Measurements from ENCODE around the gene VAMP7. TPM values are rescaled to one million over a fixed set of nuclear protein-coding genes. Genes with fewer than 3 reads are reported as not detected.

VAMP7 gene
- total and polyA plus RNA-seq, 9 of the 15 experiments (the other 6 are each of a cell fraction or from before 2014, with no cell fraction given): 38.4 to 100 (median 67.7) TPM

- no peak overlapping the region for H3K9ac ChIP-seq (ENCODE audit: insufficient read depth in 1 of 2, low read depth in 2 of 2, low read length in 2 of 2)
- H3K4me3 ChIP-seq: no peak overlapping the region
- H3K27me3 ChIP-seq (ENCODE audit: control insufficient read depth in 2 of 2, insufficient read depth in 2 of 2, low read length in 2 of 2): no peaks in the 10 kb centered on the region
- FAIRE-seq (no peak), ATAC-seq (no peak), DNase-seq (ENCODE audit: extremely low read depth in 1 of 4, low spot score in 3 of 4) (no peak)
- TF ChIP-seq, protein P1, sequence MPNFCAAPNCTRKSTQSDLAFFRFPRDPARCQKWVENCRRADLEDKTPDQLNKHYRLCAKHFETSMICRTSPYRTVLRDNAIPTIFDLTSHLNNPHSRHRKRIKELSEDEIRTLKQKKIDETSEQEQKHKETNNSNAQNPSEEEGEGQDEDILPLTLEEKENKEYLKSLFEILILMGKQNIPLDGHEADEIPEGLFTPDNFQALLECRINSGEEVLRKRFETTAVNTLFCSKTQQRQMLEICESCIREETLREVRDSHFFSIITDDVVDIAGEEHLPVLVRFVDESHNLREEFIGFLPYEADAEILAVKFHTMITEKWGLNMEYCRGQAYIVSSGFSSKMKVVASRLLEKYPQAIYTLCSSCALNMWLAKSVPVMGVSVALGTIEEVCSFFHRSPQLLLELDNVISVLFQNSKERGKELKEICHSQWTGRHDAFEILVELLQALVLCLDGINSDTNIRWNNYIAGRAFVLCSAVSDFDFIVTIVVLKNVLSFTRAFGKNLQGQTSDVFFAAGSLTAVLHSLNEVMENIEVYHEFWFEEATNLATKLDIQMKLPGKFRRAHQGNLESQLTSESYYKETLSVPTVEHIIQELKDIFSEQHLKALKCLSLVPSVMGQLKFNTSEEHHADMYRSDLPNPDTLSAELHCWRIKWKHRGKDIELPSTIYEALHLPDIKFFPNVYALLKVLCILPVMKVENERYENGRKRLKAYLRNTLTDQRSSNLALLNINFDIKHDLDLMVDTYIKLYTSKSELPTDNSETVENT (CRISPR knock-in tag; IDR thresholded peaks at IDR 0.05): no peak
- TF ChIP-seq, protein P2, sequence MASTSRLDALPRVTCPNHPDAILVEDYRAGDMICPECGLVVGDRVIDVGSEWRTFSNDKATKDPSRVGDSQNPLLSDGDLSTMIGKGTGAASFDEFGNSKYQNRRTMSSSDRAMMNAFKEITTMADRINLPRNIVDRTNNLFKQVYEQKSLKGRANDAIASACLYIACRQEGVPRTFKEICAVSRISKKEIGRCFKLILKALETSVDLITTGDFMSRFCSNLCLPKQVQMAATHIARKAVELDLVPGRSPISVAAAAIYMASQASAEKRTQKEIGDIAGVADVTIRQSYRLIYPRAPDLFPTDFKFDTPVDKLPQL (IDR thresholded peaks at IDR 0.05; ENCODE audit: extremely low read depth, insufficient read length): no peak
- TF ChIP-seq ZC3H4 (CRISPR knock-in tag; IDR thresholded peaks at IDR 0.05; ENCODE audit: borderline replicate concordance): no peak
- TF ChIP-seq RBM22 (IDR thresholded peaks at IDR 0.05; ENCODE audit: low read depth, low read length, poor library complexity, severe bottlenecking): no peak
- TF ChIP-seq BACH1 (tag; IDR thresholded peaks at IDR 0.05): no peak
- TF ChIP-seq XRCC4 (IDR thresholded peaks at IDR 0.05; ENCODE audit: extremely low read depth, insufficient read depth, insufficient read length): no peak
- no peak for TF ChIP-seq NR4A1 (CRISPR knock-in tag; IDR thresholded peaks at IDR 0.05)
- TF ChIP-seq NR4A1 (tag; IDR thresholded peaks at IDR 0.05): no peak
- TF ChIP-seq CCNT2 (IDR thresholded peaks at IDR 0.05; ENCODE audit: borderline replicate concordance, extremely low read depth, insufficient read length, low read depth, low read length): no peak
- no peak for TF ChIP-seq ZNF780A (CRISPR knock-in tag; IDR thresholded peaks at IDR 0.05)
- intact Hi-C loops (cut with micrococcal nuclease) (no loop called here), in situ Hi-C loops (cut with MboI) (no loop called here)
- no peak overlapping the region for H3K4me2 ChIP-seq (ENCODE audit: insufficient read depth, low read length)
- BruUV-seq (replicated peaks): no TSS peak
- CTCF ChIA-PET (ENCODE audit: low intra/inter-chr PET ratio): no interaction called here
- peaks cover 4 to 5% of the 10 kb centered on the region in 2 experiments; a peak in 3 of 5 replicates for H3K4me1 ChIP-seq (replicated peaks in 1 of 2; ENCODE audit: control insufficient read depth in 2 of 2, insufficient read depth in 2 of 2, low read length in 2 of 2)
- no peaks in the 10 kb centered on the region for H3K36me3 ChIP-seq (ENCODE audit: control insufficient read depth, insufficient read depth, low read length)
- H2AFZ ChIP-seq (ENCODE audit: low read depth, low read length): no peak overlapping the region
- no peak overlapping the region for H3K27ac ChIP-seq (ENCODE audit: extremely low read depth, low read depth, low read length)
- no peaks in the 10 kb centered on the region for H3K9me1 ChIP-seq (ENCODE audit: control insufficient read depth, insufficient read depth, low read length)
- H4K20me1 ChIP-seq (replicated peaks; ENCODE audit: control insufficient read depth, insufficient read depth, low read length): no peaks in the 10 kb centered on the region
- no peaks in the 10 kb centered on the region for H3K79me2 ChIP-seq (ENCODE audit: control insufficient read depth, insufficient read depth, low read length)
- POLR2A ChIA-PET: no interaction called here
- peaks cover 4% of the 10 kb centered on the region for H3K9me3 ChIP-seq (replicated peaks; ENCODE audit: control insufficient read depth, insufficient read depth, low read depth, low read length)
These were observed 9.2 kb upstream of the VAMP7 start for GRCh38 chrX:155871934-155872333.
